ENCODE data around the gene TADA2B. TPM values are rescaled to one million over a fixed set of nuclear protein-coding genes. Genes with fewer than 3 reads are reported as not detected.
A peak's percentile ranks its signal among the peaks of the same experiment; 100 is the strongest.

Gene TADA2B, protein sequence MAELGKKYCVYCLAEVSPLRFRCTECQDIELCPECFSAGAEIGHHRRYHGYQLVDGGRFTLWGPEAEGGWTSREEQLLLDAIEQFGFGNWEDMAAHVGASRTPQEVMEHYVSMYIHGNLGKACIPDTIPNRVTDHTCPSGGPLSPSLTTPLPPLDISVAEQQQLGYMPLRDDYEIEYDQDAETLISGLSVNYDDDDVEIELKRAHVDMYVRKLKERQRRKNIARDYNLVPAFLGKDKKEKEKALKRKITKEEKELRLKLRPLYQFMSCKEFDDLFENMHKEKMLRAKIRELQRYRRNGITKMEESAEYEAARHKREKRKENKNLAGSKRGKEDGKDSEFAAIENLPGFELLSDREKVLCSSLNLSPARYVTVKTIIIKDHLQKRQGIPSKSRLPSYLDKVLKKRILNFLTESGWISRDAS
- 5.8 and 6.9 TPM in 2 replicates for total RNA-seq (2014; rRNA removed; shearing (Covaris generic))

DNA sequence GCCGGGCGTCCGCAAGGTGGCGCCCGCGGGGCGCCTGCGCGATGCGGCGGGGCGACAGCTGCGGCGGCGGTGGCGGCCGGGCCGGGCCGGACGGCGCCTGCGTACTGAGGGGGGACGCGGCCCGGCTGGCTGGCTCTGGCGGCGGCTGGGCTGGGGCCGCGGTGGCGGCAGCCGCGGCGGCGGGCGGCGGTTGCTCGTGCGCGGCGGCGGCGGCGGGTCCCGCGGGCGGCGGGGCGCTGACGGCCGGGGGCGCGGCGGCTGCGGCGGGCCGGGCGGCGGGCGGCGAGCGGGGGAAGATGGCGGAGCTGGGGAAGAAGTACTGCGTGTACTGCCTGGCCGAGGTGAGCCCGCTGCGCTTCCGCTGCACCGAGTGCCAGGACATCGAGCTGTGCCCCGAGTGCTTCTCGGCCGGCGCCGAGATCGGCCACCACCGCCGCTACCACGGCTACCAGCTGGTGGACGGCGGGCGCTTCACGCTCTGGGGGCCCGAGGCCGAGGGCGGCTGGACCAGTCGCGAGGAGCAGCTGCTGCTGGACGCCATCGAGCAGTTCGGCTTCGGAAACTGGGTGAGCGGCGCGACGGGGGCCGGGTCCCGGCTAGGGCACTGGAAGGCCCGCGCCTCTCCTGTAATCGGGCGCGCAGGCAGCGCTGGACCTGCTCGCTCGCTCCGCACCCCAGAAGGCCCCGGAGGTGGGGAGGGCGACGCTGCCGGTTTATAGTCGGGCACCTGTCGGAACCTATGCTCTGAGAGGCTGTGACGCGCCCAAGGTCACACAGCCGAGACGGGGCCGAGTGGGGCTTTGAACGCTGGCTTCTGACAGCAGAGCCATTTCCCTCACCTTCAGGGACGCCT lies at the start of gene TADA2B:
TSS of gene TADA2B (plus strand) at position 89 of the 853 bp plus-strand sequence. CDS start at position 297, 208 bp downstream.
- DNase-seq (ENCODE audit: low spot score) = no peak

GRCh38 chr4:6996481-6996880 lies 46.7 kb upstream of the TADA2B start:
- DNase-seq (ENCODE audit: low spot score) = no peak

GRCh38 chr4:6999172-7000086 lies 43.7 kb upstream of the TADA2B start:
- DNase-seq (ENCODE audit: low spot score) = no peak

DNA sequence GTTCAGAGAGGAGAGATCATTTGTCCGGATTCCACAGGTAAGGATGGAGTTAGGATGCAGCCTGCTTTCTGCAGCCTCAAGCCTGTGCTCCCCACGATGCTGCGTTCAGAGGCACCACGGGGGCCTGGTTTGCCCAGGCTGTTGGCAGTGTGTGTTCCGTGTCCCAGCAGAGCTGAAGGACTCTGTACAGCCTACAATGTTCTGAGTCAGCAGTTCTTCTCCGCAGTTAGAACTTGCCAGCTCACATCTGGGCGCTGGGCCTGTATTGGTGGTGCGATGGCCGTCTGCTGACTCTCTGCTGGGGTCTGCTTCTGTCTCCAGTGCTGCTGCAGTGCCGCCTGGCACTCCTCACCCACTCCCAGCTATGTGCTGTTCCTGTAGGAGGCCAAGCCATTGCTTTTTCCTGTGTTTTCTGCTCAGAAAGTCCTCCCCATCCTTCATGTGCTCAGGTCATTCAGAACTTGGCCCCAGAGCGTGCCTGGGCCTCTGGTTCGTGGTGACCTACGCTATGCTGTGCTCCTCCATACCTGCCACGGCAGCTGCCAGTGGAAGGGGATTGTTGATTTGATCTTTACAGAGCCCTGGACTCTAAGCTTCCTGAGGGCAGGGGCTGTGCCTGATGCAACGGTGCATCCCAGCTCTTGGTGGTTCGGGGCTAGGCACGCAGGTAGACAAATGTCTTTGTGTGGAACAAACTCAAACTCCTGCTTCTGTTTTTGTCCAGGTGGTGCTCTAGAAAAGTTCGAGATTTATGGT lies 42.6 kb upstream of the TADA2B start:
- DNase-seq (ENCODE audit: low spot score) = no peak

GRCh38 chr4:7001271-7001670 lies 41.9 kb upstream of the TADA2B start:
- no peak for DNase-seq (ENCODE audit: low spot score)

- no peak for DNase-seq (ENCODE audit: low spot score)
Measured at GRCh38 chr4:7002336-7002735, 40.8 kb upstream of the TADA2B start.

- DNase-seq (ENCODE audit: low spot score) = no peak
Measured at GRCh38 chr4:7003176-7003878, 39.8 kb upstream of the TADA2B start.

- DNase-seq (ENCODE audit: low spot score) = no peak
Measured at GRCh38 chr4:7003879-7004240, 39.3 kb upstream of the TADA2B start.

DNA sequence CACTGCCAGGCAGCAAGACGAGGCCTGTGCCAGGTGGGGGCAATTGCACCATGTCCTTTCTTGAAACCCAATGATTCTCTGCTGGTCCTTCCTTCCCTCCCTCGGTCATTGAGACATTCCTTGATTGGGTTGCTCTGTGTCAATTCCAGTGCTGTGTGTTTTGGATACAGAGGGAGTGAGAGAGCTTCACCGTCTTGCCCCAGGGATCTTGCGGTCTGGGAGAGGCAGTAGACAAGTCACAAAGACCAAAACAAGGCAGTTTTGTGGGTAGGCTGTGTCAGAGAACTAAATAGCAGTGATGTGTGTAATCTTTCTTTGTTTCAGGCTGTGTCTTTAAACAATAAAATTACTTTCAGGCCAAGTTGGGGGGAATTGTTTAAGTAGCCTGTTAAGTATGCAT lies 38.8 kb upstream of the TADA2B start:
- DNase-seq (ENCODE audit: low spot score) = peak; percentile 86

- DNase-seq (ENCODE audit: low spot score) = no peak
Measured at GRCh38 chr4:7005571-7005970, 37.6 kb upstream of the TADA2B start.

DNA sequence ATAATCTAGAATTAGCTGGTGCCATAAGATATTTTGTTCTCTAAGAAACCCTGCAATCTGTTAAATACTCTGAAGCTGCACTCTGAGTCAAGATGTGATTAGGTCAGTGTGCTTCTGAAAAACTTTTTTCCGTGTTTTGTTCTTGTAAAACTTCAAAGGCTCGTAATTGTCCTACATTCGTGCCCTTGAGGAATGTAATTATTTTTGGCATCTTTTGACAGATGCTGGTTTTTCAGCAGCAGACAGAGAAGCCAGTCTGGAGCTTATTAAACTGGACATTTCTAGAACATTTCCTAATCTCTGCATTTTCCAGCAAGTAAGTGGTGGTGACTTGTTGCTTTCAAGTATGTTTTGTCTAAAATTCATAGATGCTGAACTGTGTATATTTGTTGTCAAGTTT lies 36.8 kb upstream of the TADA2B start:
- DNase-seq (ENCODE audit: low spot score) = no peak

GRCh38 chr4:7007142-7007907 lies 35.8 kb upstream of the TADA2B start:
- no peak for DNase-seq (ENCODE audit: low spot score)

DNA sequence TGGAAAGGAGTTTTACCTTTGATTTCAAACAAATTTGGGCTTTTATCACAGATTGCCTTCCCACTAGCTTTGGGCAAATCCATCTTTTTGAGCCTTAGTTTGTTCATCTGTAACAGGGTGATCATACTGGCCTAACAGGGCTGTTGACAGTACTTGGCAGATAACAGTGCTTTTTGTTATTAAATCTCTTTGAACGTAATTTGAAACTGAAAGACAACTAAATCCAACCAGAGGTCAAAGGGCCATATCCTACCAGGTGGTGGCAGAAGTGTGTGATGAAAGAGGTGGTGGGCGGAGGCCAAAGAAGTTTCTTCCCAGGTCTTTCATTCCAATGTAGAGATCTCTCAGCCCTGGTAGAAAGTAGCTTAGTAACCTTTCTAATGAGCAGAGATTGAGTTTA lies 35.2 kb upstream of the TADA2B start:
- no peak for DNase-seq (ENCODE audit: low spot score)

- DNase-seq (ENCODE audit: low spot score) = no peak
Measured at GRCh38 chr4:7009564-7009963, 33.6 kb upstream of the TADA2B start.

DNA sequence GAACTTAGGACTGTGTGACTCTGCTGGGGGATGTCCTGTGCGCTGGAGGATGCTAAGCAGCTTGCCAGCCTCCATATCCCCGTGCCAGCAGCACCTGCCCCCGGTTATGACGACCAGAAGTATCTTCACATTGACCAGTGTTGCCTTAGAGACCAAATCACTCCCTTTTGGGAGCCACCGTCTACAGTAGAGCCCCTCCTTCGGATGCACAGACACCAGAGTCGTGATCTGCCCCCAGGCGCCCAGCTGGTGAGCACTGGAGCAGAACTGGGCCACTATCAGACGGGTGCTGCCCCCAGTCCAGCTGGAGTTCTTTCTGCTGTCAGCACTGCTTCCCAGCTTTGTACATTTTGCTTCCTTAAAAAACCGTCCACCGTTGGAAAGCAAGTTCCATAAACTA lies 30.0 kb upstream of the TADA2B start:
- DNase-seq (ENCODE audit: low spot score) = no peak

DNA sequence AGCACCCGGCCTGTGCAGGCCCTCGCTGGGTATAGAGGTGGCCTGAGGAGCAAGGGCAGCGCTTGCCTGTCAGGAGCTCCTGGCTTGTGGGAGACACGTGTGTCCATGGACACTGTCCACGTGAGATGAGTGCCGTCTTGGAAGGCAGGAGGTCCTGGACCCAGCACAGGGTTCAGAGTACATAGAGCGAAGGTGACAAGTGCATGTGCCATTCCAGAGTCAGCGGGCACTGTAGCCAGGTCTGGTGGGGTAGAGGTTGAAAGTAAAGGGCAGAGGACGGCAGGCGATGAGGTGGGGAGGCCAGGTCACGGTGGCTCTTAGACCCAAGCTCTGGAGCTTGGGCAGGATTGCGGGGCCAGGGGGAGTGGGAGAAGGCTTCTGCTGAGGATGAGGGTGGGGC lies 28.4 kb upstream of the TADA2B start:
- no peak for DNase-seq (ENCODE audit: low spot score)

DNA sequence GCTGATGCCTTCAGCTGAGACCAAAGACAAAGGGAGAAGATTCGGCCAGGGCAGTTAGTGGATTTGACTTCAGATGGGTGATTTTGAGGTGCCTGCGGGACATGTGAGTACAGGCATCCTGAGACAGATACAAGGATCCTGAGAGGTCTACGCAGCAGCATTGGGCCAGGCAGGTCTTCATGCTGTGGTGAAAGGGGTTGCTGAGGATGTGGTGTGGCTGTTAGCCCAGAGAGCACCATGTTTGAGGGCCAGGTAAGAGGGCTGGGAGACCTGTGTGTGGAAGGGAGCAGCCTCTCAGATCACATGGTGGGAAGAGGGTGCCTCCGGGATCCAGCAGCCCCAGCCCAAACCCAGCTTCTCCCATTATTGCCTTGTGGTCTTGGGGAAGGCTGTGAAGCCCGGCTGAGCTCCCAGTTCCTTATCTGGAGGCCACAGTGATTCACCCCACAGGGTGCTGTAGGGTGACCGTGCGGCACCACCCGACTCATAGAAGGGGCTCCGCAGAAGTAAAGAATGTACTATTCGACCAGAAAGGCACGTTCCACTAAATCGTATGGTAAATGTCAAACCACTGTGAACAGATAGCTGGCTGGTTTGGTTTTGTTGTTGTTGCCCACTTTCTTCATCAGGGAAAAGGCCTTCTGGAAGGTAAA lies 27.7 kb upstream of the TADA2B start:
- DNase-seq (ENCODE audit: low spot score) = no peak

- DNase-seq (ENCODE audit: low spot score) = no peak
Measured at GRCh38 chr4:7016086-7016485, 27.1 kb upstream of the TADA2B start.

DNA sequence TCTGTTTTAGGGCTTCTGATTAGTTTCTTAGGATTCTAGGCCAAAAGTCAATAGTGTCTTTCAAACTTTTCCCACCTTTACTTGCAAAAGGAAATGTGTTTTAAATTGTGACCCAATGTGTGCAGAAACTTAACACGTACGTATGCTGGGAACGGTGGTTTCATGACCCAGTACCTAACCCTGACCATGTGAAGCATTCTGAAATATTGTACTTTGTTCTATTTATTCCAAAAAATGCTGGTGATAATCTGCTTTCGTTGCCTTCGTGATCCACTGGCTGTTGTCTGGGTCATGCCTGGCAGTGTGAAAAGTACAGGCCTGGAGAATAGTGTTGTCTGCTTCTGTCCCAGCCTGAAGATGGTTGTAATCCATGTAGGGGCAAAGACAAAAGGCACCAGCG lies 26.7 kb upstream of the TADA2B start:
- no peak for DNase-seq (ENCODE audit: low spot score)
